ENCODE results near the gene GABRG3.

The GABRG3 gene

GRCh38 chr15:27057904-27058645 lies 87.1 kb downstream of the GABRG3 start:
- peak; percentile 44 for DNase-seq (ENCODE audit: low read depth)
- TF ChIP-seq, protein P1, sequence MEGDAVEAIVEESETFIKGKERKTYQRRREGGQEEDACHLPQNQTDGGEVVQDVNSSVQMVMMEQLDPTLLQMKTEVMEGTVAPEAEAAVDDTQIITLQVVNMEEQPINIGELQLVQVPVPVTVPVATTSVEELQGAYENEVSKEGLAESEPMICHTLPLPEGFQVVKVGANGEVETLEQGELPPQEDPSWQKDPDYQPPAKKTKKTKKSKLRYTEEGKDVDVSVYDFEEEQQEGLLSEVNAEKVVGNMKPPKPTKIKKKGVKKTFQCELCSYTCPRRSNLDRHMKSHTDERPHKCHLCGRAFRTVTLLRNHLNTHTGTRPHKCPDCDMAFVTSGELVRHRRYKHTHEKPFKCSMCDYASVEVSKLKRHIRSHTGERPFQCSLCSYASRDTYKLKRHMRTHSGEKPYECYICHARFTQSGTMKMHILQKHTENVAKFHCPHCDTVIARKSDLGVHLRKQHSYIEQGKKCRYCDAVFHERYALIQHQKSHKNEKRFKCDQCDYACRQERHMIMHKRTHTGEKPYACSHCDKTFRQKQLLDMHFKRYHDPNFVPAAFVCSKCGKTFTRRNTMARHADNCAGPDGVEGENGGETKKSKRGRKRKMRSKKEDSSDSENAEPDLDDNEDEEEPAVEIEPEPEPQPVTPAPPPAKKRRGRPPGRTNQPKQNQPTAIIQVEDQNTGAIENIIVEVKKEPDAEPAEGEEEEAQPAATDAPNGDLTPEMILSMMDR (conservative IDR thresholded peaks at IDR 0.05; ENCODE audit: control insufficient read depth, insufficient read depth, low read depth, low read length), result no peak
- H3K4me3 ChIP-seq (ENCODE audit: control insufficient read depth, low read depth, low read length), result no peak overlapping the region

DNA sequence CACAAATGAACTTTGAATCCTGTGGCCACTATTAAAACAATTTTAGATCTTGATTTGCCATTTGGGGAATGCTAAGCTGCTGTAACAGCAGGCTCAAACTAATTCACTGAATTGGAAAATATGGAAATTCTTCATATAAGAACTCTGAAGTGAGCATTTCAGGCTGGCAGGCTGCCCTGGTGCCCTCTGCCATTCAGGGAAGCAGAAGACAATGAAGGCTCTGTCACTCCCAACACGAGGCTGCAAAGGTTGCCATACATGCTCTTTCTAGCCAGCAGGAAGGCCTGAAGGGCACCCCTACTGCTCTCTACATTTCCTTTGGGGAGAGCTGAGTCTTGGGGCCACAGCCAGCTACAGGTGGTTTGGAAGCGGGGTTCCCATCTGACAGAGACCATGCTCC lies 88.0 kb downstream of the GABRG3 start:
- DNase-seq (ENCODE audit: low read depth), result no peak
- H3K4me3 ChIP-seq (ENCODE audit: control insufficient read depth, low read depth, low read length), result no peak overlapping the region

DNA sequence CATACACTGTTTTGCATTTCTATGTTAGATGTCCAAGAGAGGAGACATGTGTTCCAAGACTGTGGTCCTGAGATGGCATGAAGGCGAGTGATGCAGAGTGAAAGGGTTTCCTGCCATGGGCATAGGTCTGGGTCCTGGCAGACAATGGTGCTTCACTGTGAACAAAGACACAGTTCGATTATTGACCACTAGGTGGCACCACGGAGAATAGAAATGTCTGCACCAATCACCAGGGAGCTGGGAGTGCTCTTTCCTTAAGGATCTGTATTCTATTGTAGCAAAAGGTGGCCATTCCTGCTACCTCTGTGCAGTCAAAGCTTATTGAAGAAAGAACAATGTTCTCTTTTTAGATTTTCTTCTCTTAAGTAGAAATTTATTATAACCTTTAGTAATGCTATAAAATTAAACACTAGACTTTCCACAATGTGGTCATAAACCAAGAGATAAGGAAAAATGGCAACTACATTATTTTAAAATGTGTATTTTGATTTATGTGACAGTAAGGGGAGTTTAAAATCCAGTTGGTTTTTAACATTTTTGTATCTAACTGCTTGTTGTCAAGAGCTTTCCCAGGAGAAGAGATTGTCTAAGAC lies 88.7 kb downstream of the GABRG3 start:
- TF ChIP-seq, protein P1 (conservative IDR thresholded peaks at IDR 0.05; ENCODE audit: control insufficient read depth, insufficient read depth, low read depth, low read length), result peak; percentile 41
- peak; percentile 26 for DNase-seq (ENCODE audit: low read depth)
- no peak overlapping the region for H3K4me3 ChIP-seq (ENCODE audit: control insufficient read depth, low read depth, low read length)

More for the DNA sequence above, 88.0 kb downstream of the GABRG3 start:
- TF ChIP-seq, protein P1 (conservative IDR thresholded peaks at IDR 0.05; ENCODE audit: control insufficient read depth, insufficient read depth, low read depth, low read length), result no peak

DNA sequence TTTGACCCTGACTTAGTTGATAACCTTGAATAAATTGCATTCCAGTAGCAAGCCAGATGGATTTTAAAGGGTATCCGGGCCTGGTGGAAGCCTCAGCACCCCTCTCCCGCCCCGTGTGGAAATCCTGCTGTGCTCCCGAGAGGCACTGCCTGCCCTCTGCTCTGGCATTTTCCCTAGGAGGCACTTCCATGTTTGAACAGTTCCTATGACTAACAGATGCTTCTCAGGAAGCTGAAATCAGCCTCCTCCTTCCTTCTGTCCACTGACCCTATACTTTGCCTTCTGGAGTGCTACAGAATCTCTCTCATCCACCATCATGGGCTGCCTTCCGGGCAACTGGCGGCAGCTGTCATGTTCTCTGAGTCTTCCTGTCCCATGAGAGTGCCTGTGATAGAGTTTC lies 90.8 kb downstream of the GABRG3 start:
- DNase-seq (ENCODE audit: low read depth), result no peak
- TF ChIP-seq, protein P1 (conservative IDR thresholded peaks at IDR 0.05; ENCODE audit: control insufficient read depth, insufficient read depth, low read depth, low read length), result no peak
- H3K4me3 ChIP-seq (ENCODE audit: control insufficient read depth, low read depth, low read length), result no peak overlapping the region

GRCh38 chr15:27062951-27063350 lies 92.0 kb downstream of the GABRG3 start:
- TF ChIP-seq, protein P1 (conservative IDR thresholded peaks at IDR 0.05; ENCODE audit: control insufficient read depth, insufficient read depth, low read depth, low read length), result no peak
- DNase-seq (ENCODE audit: low read depth), result no peak
- no peak overlapping the region for H3K4me3 ChIP-seq (ENCODE audit: control insufficient read depth, low read depth, low read length)

DNA sequence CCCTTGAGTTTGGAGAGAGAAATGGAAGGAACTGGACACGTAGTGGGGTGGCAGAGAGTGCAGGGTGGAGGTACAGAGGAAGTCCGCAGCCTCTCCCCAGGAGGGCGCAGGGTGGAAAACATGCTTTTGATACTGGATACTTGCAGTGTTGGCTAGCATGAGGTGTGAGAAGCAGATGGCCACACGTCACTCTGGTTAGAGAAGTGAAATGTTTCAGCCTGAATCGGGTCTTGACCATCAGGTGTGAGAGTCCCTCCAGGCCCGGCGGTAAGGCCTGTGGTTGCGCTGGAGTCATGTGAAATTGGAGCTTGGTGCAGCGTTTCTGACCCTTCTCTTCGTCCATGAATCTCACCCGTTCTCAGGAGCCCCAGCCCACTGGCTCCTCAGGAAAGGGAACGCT lies 93.1 kb downstream of the GABRG3 start:
- TF ChIP-seq, protein P1 (conservative IDR thresholded peaks at IDR 0.05; ENCODE audit: control insufficient read depth, insufficient read depth, low read depth, low read length), result no peak
- DNase-seq (ENCODE audit: low read depth), result no peak
- no peak overlapping the region for H3K4me3 ChIP-seq (ENCODE audit: control insufficient read depth, low read depth, low read length)
